PFSK-1 (cell line): ENCODE results near the gene ACVR1.

ENCODE experiments used
- POLR2AphosphoS5 ChIP-seq: IDR thresholded peaks from 2 replicates; pipeline ENCODE4 v1.6.1; 2012; ENCODE audit warnings: low read depth, mild to moderate bottlenecking, control low read depth, low read length, moderate library complexity
- TAF1 ChIP-seq: IDR thresholded peaks from 2 replicates; pipeline ENCODE4 v1.6.1; 2012; ENCODE audit warnings: low read length, control low read depth, borderline replicate concordance; ENCODE audit not compliant: insufficient read depth

DNA sequence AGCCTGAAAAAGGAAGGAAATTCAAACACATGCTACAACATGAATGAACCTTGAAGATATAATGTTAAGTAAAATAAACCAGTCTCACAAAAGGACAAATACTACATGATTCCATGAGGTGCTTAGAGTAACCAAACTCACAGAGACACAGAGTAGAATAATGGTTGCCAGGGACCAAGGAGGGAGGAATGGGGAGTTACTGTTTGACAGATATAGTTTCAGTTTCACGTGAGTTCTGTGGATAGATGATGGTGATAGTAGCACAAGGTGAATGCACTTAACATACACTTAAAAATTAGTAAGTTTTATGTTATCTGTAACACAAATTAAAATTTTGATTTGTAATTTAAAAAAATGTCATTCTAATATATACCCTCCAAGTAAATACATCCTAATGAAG is 140.6 kb downstream of the ACVR1 start:
- TF ChIP-seq POLR2AphosphoS5, result no peak
- TF ChIP-seq TAF1, result no peak
